Measurements from ENCODE around the gene ZSCAN9. TPM values are rescaled to one million over a fixed set of nuclear protein-coding genes. Genes with fewer than 3 reads are reported as not detected.
A peak's percentile ranks its signal among the peaks of the same experiment; 100 is the strongest.

The ZSCAN9 gene
- total and polyA plus RNA-seq, 2 donors (not counting 3 experiments of a cell fraction or from before 2014, with no cell fraction given) = 11.7 to 18.0 TPM

DNA sequence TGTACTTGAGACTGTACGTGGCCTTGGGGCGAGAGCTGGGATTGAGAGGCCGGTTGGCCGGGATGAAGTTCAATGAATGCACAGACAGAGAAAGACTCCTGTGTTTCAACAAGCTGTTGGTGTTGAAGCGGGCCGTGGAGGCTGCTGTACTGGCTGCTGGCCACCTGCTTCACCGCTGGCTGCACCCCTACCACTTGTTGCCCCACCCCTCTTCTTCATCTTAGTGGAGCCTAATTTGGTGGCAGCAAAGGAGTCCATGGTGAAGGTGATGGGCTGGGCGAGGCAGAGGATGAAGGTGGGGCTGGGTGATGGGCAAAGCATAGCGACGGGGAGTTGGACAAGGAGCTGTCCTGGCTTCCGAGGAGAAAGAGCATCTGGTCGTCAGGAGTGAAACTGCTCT is 7.2 kb upstream of the ZSCAN9 start:
- intact Hi-C loops (cut with micrococcal nuclease) = loop anchor here (10.0 kb wide), 2 partner anchors 437 to 767 kb away; no protein-coding TSS in a partner anchor
- no peaks in the 10 kb centered on the region for H3K36me3 ChIP-seq (ENCODE audit: control insufficient read depth in 2 of 2, extremely low read depth in 1 of 2, insufficient read depth in 2 of 2, low read length in 2 of 2)
- no TSS peak for BruUV-seq (replicated peaks)

DNA sequence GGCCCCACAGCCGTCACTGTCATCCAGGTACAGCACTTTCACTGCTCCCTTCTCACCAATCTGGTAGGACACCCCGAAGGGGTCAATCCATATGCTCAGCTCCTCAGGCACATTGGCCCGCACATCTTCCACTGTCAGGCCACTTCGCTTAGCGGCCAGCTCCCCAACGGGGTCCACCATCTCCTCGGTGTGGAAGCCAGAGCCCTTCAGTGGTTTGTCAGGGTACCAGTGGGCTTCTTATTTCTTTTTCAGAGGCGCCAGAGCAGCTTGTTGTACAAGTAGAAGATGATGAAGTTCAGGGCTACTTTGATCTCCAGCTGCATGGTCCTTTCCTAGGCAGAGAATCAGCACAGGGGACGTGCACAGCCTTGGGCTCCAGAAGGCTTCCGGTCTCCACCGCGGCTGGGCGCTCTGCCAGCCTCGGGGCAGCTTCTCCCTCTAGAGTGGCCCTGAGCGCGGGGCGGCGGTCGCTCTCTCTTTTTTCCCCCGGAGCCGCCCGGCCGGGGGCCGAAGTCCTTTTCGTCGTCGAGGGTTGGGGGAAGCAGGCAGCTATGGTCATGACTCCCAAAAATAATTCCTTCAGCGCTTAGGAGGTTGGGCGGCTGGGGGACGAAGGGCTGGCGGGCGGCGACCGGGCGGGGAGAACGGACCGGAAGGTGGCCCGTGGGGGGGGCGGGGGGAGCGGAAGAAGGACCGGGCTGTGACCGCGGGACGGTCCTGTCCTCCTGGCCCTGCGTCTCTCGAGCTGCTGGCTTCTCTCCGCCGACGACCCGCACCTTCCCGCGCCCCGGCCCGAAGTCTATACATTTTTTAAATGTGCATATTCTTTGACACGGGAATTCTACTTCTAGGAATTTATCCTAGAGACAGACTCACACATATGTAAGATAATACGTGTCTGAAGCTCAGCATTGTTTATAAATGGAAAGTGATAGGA is 6.5 kb upstream of the ZSCAN9 start:
- DNase-seq (ENCODE audit: low read depth, low spot score) = peak; percentile 59
- Histone ChIP-seq H2AFZ (ENCODE audit: low read depth, low read length) (peak overlapping the region; percentile 79), H3K27ac (ENCODE audit: insufficient read depth, low read depth, low read length) (peak overlapping the region; percentile 21), H3K4me1 (ENCODE audit: control insufficient read depth, extremely low read depth, insufficient read depth, low read length) (peaks cover 3% of the 10 kb centered on the region), H3K27me3 (ENCODE audit: control insufficient read depth in 2 of 2, insufficient read depth in 2 of 2, low read length in 2 of 2) (peaks cover 10 to 21% of the 10 kb centered on the region in 2 experiments), H3K9ac (replicated peaks; ENCODE audit: extremely low read depth, insufficient read depth, low read length) (peak overlapping the region; percentile 32), H3K4me2 (ENCODE audit: insufficient read depth, low read length) (peak overlapping the region; percentile 71), H3K4me3 (replicated peaks in 1 of 3; ENCODE audit: insufficient read depth in 1 of 3, low read depth in 1 of 3, low read length in 3 of 3) (peak overlapping the region; percentile 40 to 60 (median 53)), H4K20me1 (replicated peaks; ENCODE audit: control insufficient read depth, extremely low read depth, insufficient read depth, low read length) (no peaks in the 10 kb centered on the region), H3K79me2 (ENCODE audit: control insufficient read depth, insufficient read depth, low read length) (no peaks in the 10 kb centered on the region), H3K36me3 (ENCODE audit: control insufficient read depth in 2 of 2, extremely low read depth in 1 of 2, insufficient read depth in 2 of 2, low read length in 2 of 2) (no peaks in the 10 kb centered on the region), H3K9me3 (replicated peaks; ENCODE audit: control insufficient read depth, insufficient read depth, low read length) (no peaks in the 10 kb centered on the region), H3K9me1 (replicated peaks; ENCODE audit: control insufficient read depth, extremely low read depth, insufficient read depth, low read length) (no peaks in the 10 kb centered on the region)
- FAIRE-seq = peak; percentile 82
- POLR2A ChIA-PET = interaction anchor here (0.7 kb wide), 1 partner anchor 80 kb away, joined by 3 read pairs; no protein-coding TSS in a partner anchor
- dilution Hi-C loops (cut with MboI; ENCODE audit: extremely low pct_ligation_motif_present, low sequenced_read_pairs) (no loop called here), intact Hi-C loops (cut with micrococcal nuclease) (loop anchor here (10.0 kb wide), 2 partner anchors 436 to 766 kb away; no protein-coding TSS in a partner anchor)
- CTCF ChIA-PET = interaction anchor here (1.0 to 1.7 kb wide), 6 partner anchors 34 to 137 kb away, joined by 3 to 6 read pairs (median 3); partner anchors contain the start of genes ZKSCAN4, ZKSCAN8 and ZSCAN26
- peak; percentile 42 for TF ChIP-seq POLR2AphosphoS5 (IDR thresholded peaks at IDR 0.05; ENCODE audit: insufficient read depth, low read depth, low read length)
- no peak for TF ChIP-seq FOS (IDR thresholded peaks at IDR 0.05; ENCODE audit: borderline replicate concordance, insufficient read depth, low read length)
- TSS peak; percentile 56 for BruUV-seq (replicated peaks)

More for the DNA sequence above, 7.2 kb upstream of the ZSCAN9 start:
- Histone ChIP-seq H3K27ac (ENCODE audit: insufficient read depth, low read depth, low read length) (no peak overlapping the region), H3K9me1 (replicated peaks; ENCODE audit: control insufficient read depth, extremely low read depth, insufficient read depth, low read length) (no peaks in the 10 kb centered on the region), H3K4me1 (ENCODE audit: control insufficient read depth, extremely low read depth, insufficient read depth, low read length) (peaks cover 3% of the 10 kb centered on the region), H3K4me2 (ENCODE audit: insufficient read depth, low read length) (no peak overlapping the region), H3K79me2 (ENCODE audit: control insufficient read depth, insufficient read depth, low read length) (no peaks in the 10 kb centered on the region), H2AFZ (ENCODE audit: low read depth, low read length) (no peak overlapping the region), H3K9me3 (replicated peaks; ENCODE audit: control insufficient read depth, insufficient read depth, low read length) (no peaks in the 10 kb centered on the region), H4K20me1 (replicated peaks; ENCODE audit: control insufficient read depth, extremely low read depth, insufficient read depth, low read length) (no peaks in the 10 kb centered on the region), H3K4me3 (replicated peaks in 1 of 3; ENCODE audit: insufficient read depth in 1 of 3, low read depth in 1 of 3, low read length in 3 of 3) (no peak overlapping the region), H3K9ac (replicated peaks; ENCODE audit: extremely low read depth, insufficient read depth, low read length) (no peak overlapping the region), H3K27me3 (ENCODE audit: control insufficient read depth in 2 of 2, insufficient read depth in 2 of 2, low read length in 2 of 2) (peaks cover 10 to 24% of the 10 kb centered on the region in 2 experiments)
- DNase-seq (ENCODE audit: low read depth, low spot score) (no peak), FAIRE-seq (no peak)
- POLR2A ChIA-PET = interaction anchor here (0.7 kb wide), 1 partner anchor 81 kb away, joined by 3 read pairs; no protein-coding TSS in a partner anchor
- dilution Hi-C loops (cut with MboI; ENCODE audit: extremely low pct_ligation_motif_present, low sequenced_read_pairs) = no loop called here
- CTCF ChIA-PET = interaction anchor here (1.1 to 1.7 kb wide), 5 partner anchors 34 to 138 kb away, joined by 3 to 6 read pairs (median 3); partner anchors contain the start of genes ZKSCAN4 and ZSCAN26
- no peak for TF ChIP-seq MYC (IDR thresholded peaks at IDR 0.05; ENCODE audit: low read depth, low read length)
- no peak for TF ChIP-seq EZH2 (IDR thresholded peaks at IDR 0.05; ENCODE audit: borderline replicate concordance, low read depth, low read length, severe bottlenecking)
- no peak for TF ChIP-seq GATA2 (IDR thresholded peaks at IDR 0.05; ENCODE audit: insufficient read depth, insufficient read length, low read depth, low read length)
